Activated T-cell treated with anti-CD3 and anti-CD28 coated beads for 24 hours (primary cell): ENCODE data around the gene ETNK2.

Source experiments
- DNase-seq: peaks from one replicate; pipeline ENCODE4 v3.0.0-alpha.2; 2020; ENCODE audit warnings: low read depth

The ETNK2 gene, protein sequence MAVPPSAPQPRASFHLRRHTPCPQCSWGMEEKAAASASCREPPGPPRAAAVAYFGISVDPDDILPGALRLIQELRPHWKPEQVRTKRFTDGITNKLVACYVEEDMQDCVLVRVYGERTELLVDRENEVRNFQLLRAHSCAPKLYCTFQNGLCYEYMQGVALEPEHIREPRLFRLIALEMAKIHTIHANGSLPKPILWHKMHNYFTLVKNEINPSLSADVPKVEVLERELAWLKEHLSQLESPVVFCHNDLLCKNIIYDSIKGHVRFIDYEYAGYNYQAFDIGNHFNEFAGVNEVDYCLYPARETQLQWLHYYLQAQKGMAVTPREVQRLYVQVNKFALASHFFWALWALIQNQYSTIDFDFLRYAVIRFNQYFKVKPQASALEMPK

GRCh38 chr1:204151552-204152309 is at the start of gene ETNK2:
Gene ETNK2, minus strand, starts transcription at chr1:204152044. Its CDS starts 192 bp downstream, at chr1:204151852.
- peak; percentile 30 for DNase-seq

DNA sequence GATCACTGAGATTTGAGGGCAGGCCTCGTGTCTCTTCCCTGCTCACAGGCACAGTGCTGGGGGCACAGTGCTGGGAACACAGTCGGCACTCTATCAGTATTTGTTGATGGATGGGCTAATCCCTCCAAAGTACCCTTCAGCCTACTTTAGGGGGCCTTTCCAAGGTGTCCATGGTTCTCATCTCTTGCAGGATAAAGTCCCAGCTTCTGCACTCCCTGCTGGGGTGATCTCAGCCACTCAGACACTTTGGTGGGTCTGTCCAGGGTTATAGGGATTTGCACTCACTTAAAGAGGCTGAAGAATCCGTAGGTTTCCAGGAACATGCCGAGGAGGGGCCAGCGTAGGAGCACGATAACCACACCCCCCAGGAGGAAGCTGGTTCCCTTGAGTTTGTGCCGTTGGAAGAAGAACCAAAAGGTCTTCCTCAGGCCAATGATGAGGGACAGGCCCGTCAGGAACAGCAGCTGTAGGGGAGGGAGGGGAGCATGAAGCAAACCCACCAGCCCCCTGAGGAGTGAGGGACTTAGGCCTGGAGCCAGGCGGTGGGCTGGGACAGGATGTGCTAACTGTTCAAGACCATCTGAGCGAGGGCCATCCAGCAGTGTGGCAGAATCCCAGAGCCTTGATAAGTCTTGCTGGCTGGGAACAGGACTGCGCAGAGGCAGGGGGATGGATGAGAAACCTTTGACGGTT is 49.6 kb upstream of the ETNK2 start:
- no peak for DNase-seq

DNA sequence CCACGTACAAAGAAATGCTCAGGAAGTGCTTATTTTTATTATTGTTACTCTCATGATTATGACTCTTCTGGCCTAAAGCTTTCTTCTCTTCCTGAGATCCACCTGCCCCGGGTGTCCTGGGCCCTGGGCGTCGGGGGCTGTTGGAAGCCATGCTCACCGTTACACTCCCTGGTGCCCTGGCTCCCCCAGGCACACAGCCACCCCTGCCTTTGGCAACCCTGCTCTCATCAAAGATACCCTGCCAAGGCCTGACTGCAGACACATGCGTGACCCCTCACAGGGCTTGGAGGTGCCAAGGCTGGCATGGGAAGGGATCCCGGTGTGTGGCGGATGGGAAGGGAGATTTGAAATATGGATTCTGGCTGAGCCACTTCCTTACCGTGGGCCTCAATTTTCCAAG is 47.7 kb upstream of the ETNK2 start:
- DNase-seq: no peak

- DNase-seq: no peak
Observed at GRCh38 chr1:204198348-204199340, 46.8 kb upstream of the ETNK2 start.

DNA sequence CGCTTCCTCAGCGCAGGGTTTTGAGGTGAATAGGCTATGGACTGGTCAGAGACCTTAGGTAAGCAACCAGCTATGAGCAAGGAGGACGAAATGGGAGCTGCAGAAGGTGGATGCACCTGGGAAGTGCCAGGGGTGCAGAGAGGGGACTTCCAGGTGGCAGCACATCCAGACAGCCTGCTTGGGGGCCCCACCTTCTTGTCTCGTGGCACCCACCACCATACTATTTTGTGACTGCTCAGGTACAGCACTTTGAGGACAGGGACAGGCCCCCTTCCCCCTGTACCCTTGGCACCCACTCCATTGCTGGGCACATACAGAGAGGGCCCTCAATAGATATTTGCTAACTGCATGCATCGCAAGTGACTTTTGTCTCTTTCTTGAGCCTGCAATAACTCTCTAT is 45.2 kb upstream of the ETNK2 start:
- DNase-seq: no peak

- DNase-seq: no peak
Observed at GRCh38 chr1:204196068-204196795, 44.4 kb upstream of the ETNK2 start, which contains the start of gene KISS1. Gene KISS1, minus strand, starts transcription at chr1:204196491. Its CDS starts 3,615 bp downstream, at chr1:204192876.

- DNase-seq: no peak
Observed at GRCh38 chr1:204194771-204195170, 42.9 kb upstream of the ETNK2 start.

GRCh38 chr1:204194080-204194479 is 42.2 kb upstream of the ETNK2 start:
- no peak for DNase-seq

GRCh38 chr1:204192589-204193352 is 40.9 kb upstream of the ETNK2 start:
- DNase-seq: no peak

DNA sequence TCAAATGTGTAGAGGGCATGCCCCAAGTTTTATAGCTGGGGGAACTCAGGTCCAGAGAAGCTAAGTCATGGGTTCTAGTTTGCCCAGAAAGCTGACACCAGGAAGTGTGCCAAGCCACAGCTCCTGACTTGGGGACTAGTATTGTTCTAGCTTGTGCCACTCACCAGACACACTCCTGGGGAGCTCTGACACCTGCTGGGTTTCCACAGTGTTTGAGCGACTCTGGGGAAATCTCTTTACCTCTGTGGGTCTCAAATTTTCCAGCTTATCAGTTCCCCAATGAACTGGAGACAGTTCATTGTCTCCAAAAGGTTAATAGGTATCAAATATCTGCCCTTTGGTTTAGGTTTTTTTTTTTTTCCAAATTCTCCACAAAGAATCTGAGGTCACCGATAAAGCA is 40.2 kb upstream of the ETNK2 start:
- DNase-seq: no peak

- DNase-seq: no peak
Observed at GRCh38 chr1:204191456-204191855, 39.6 kb upstream of the ETNK2 start.

DNA sequence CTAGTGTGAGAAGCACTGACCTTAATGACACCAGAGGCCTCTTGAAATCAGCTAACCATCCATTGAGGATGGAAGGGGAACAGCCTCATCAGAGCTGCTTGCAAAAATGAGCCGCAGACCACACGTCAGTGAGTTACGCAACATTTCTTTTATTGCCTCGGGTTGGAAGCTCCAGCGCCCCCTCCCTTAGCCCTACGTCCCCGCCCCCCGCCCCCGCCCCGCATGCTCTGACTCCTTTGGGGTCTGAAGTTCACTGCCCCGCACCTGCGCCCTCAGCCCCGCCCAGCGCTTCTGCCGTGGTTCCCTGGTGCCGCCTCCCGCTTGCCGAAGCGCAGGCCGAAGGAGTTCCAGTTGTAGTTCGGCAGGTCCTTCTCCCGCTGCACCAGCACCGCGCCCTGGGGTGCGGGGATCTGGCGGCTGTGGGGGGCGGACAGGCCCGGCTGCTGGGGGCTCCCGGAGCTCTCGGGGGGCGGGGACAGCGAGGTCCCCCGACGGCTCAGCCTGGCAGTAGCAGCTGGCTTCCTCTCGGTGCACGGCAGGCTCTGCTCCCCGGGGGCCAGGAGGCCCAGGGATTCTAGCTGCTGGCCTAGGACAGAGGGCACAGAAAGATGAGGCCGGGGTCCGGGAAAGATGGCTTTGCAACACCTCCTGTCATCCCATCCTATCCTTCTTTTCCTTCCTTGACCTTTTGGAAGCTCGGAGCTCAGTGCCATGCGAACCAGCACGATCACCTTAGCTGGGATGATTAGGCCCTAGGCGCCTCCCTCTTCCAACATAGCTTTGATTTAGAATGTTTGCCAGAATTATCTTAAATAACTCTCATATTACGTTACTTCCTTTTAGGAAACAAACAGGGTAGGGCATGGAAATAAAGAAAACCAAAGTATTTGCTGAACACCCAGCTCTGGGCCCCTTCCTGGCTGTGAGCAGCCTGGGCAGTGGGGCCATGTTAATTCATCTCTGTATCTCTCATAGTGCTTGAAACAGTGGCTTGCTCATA is 38.7 kb upstream of the ETNK2 start:
- no peak for DNase-seq

GRCh38 chr1:204188959-204189639 is 37.3 kb upstream of the ETNK2 start:
- DNase-seq: no peak

DNA sequence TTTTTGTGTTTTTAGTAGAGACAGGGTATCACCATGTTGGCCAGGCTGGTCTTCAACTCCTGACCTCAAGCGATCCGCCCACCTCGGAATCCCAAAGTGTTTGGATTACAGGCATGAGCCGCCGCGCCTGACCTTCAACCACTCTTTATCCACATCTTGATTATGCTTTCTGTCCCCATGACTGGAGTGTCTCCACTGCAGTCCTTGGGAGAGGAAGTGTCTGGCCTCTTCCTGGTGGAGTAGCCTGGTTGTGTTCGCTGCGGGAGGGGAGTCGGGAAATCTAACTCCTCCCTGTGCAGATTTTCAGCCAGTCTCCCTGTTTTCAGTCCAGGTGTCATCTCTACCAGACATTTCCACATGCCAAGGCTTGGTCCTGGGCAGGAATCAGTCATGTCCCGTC is 34.8 kb upstream of the ETNK2 start:
- DNase-seq: no peak

DNA sequence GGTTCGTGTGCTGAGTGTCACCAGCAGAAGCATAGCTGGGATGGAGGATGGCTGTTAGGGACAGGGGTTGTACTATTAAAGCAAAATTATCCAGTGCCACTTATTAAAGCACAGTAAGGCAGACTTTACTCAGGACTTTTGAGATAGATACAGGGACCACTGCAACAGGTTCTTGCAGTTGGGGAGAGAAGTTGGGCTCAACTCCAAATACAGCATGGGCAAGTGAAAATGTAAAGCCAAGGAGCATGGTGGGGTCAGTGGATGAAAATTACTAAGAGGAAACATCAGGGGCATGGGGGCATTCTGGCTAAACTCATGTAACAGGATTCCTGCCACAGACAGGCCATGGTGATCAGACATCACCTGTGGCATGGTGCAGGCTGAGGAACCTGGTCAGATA is 29.3 kb upstream of the ETNK2 start:
- DNase-seq: no peak

- no peak for DNase-seq
Observed at GRCh38 chr1:204180133-204180532, 28.3 kb upstream of the ETNK2 start.

DNA sequence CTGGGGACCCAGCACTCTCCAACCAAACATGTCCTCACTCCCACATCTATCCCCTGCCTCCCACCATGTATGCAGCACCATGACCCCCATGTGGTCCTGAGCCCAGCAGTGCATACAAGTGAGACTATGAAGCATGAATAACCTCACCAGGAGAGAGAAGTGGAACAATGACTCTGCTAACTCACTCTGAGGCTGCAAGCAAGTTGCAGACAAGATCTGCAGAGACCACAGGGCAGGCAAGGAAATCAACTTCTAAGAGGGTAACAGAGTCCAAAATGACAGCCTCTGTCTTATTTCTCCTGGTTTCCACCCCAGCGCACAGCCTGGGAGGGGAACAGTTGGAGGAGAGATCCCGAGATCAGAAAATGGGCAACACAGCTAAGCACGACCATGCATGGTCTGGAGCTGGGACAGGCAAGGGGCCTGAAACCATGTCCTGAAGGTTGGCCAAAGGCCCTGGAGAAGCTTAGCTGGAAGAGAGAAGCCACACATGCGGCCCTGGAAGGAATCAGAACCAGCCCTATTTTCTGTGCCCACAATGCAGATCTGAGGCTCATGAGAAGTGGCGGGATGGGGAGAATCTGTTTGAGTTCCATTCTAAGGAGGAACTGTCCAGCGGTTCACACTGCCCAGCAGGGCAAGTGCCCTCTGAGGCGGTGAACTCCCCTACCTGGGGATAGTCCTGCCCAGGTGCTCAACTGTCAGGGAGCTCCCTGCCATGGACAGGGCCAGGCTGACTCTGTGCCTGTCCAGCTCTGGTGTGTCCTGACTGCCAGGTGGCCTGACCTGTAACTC is 26.8 kb upstream of the ETNK2 start:
- no peak for DNase-seq
